ENCODE data around the gene MCRIP2.

Gene MCRIP2

DNA sequence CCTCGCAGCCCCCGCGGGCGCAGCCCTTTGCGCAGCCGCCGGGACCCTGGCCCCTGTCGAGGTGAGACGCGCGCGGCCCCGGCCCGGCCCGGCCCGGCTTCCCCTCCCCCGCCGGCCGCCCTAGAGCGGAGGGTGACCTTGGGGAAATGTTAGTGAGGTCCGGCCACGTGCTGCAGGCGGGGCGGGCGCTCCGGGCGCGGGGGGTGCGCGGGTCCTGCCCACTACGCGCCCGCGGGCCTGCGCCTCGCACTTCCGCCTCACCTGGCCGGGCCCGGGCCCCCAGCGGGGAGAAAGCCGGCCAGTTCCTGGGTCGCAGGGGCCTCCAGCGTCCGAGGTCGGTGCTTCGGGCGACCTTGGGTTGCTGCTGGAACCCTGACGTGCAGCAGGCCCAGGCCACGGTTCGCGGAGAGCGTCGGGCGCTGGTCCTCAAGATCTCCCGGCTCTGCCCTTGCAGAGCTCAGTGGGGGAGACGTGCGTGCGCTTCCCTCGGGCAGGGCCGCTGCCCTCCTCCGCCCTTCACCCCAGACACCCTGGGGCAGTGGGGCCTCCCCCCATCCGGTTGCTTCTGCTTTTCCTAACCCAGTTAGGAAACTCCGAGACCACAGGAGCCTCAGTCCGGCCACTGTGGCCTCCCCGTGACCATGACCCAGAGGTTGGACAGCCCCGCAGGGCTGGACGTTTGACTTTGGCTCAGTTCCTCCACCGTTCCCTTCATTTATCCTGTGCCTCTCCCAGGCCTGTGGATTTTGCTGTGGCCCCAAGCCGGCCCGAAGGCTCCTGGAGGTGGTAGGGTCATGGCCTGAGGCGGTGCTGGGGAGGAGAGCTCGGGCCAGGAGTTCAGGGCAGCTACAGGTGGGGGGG lies 791 bp downstream of the MCRIP2 start:
- H3K27ac ChIP-seq (ENCODE audit: low read depth, low read length, poor library complexity, severe bottlenecking) = peak overlapping the region; percentile 40
- no peaks in the 10 kb centered on the region for H3K79me2 ChIP-seq (ENCODE audit: insufficient read depth, low read length)
- no peaks in the 10 kb centered on the region for H3K9me3 ChIP-seq (ENCODE audit: low read length)
- no peak overlapping the region for H2AFZ ChIP-seq (ENCODE audit: low read length)
- peak overlapping the region; percentile 82 for H3K4me2 ChIP-seq (ENCODE audit: low read length)
- H3K4me3 ChIP-seq (ENCODE audit: low read depth, low read length, poor library complexity, severe bottlenecking) = peak overlapping the region; percentile 80
- H3K9ac ChIP-seq (ENCODE audit: low read length) = peak overlapping the region; percentile 80
- no peaks in the 10 kb centered on the region for H3K9me2 ChIP-seq (ENCODE audit: low read depth, low read length)
- no peaks in the 10 kb centered on the region for H3K27me3 ChIP-seq (ENCODE audit: insufficient read depth, low read length)
- H4K20me1 ChIP-seq (ENCODE audit: insufficient read depth, low read length) = no peaks in the 10 kb centered on the region
- H3K36me3 ChIP-seq (ENCODE audit: insufficient read depth, low read length) = peaks cover 10% of the 10 kb centered on the region; the same call in 1 of the 2 replicates
- peaks cover 50% of the 10 kb centered on the region for H3K4me1 ChIP-seq (ENCODE audit: insufficient read depth, low read length, severe bottlenecking)
- TF ChIP-seq, protein P1, sequence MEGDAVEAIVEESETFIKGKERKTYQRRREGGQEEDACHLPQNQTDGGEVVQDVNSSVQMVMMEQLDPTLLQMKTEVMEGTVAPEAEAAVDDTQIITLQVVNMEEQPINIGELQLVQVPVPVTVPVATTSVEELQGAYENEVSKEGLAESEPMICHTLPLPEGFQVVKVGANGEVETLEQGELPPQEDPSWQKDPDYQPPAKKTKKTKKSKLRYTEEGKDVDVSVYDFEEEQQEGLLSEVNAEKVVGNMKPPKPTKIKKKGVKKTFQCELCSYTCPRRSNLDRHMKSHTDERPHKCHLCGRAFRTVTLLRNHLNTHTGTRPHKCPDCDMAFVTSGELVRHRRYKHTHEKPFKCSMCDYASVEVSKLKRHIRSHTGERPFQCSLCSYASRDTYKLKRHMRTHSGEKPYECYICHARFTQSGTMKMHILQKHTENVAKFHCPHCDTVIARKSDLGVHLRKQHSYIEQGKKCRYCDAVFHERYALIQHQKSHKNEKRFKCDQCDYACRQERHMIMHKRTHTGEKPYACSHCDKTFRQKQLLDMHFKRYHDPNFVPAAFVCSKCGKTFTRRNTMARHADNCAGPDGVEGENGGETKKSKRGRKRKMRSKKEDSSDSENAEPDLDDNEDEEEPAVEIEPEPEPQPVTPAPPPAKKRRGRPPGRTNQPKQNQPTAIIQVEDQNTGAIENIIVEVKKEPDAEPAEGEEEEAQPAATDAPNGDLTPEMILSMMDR (IDR thresholded peaks at IDR 0.05; ENCODE audit: low read length) = no peak
- TF ChIP-seq EZH2 (IDR thresholded peaks at IDR 0.05; ENCODE audit: borderline replicate concordance, low read length) = no peak
- no peaks in the 10 kb centered on the region for H3F3A ChIP-seq (ENCODE audit: insufficient read depth, low read length)

DNA sequence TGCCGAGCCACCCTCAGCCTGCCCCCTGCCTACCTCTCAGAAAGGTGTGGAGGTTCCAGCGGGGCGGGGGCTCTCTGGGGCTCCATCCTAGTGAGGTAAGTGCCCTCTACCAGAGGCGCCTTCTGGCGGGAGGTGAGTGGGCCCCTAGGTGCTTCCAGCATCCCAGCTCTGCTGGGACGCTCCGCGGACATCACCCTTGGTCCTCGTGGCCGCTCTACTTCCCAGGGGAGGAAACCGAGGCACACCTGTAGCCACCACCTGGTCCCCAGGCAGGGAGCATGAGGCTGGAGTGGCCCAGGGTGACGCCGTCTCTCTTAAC lies 1.4 kb downstream of the MCRIP2 start:
- no peaks in the 10 kb centered on the region for H3F3A ChIP-seq (ENCODE audit: insufficient read depth, low read length)
- peaks cover 12% of the 10 kb centered on the region; the same call in 1 of the 2 replicates for H3K36me3 ChIP-seq (ENCODE audit: insufficient read depth, low read length)
- H4K20me1 ChIP-seq (ENCODE audit: insufficient read depth, low read length) = no peaks in the 10 kb centered on the region
- H3K79me2 ChIP-seq (ENCODE audit: insufficient read depth, low read length) = no peaks in the 10 kb centered on the region
- H3K9me3 ChIP-seq (ENCODE audit: low read length) = no peaks in the 10 kb centered on the region
- H3K4me2 ChIP-seq (ENCODE audit: low read length) = peak overlapping the region; percentile 82
- H3K27ac ChIP-seq (ENCODE audit: low read depth, low read length, poor library complexity, severe bottlenecking) = peak overlapping the region; percentile 40
- H3K9me2 ChIP-seq (ENCODE audit: low read depth, low read length) = no peaks in the 10 kb centered on the region
- peak overlapping the region; percentile 80 for H3K9ac ChIP-seq (ENCODE audit: low read length)
- TF ChIP-seq, protein P1 (IDR thresholded peaks at IDR 0.05; ENCODE audit: low read length) = no peak
- TF ChIP-seq EZH2 (IDR thresholded peaks at IDR 0.05; ENCODE audit: borderline replicate concordance, low read length) = no peak
- no peaks in the 10 kb centered on the region for H3K27me3 ChIP-seq (ENCODE audit: insufficient read depth, low read length)
- peaks cover 52% of the 10 kb centered on the region for H3K4me1 ChIP-seq (ENCODE audit: insufficient read depth, low read length, severe bottlenecking)
- peak overlapping the region; percentile 80 for H3K4me3 ChIP-seq (ENCODE audit: low read depth, low read length, poor library complexity, severe bottlenecking)
- H2AFZ ChIP-seq (ENCODE audit: low read length) = no peak overlapping the region

DNA sequence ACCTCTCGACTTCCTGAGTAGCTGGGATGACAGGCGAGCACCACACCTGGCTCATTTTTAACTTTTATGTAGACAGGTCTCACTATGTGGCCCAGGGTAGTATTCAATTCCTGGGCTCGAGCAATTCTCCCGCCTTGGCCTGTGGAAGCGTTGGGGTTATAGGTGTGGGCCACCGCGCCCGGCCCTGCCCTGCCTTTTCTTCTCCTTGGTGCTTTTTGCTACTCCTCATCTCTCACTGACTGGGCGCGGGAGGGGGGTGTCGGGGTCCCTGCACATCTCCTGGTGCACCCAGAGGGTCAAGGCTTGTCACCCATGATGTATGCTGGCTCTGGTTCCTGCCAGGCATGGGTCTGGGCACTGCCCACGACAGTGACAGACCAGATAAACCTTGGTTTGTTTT lies 2.9 kb downstream of the MCRIP2 start:
- Histone ChIP-seq H3K4me1 (ENCODE audit: insufficient read depth, low read length, severe bottlenecking) (peaks cover 50% of the 10 kb centered on the region), H3K27me3 (ENCODE audit: insufficient read depth, low read length) (no peaks in the 10 kb centered on the region), H3K36me3 (ENCODE audit: insufficient read depth, low read length) (peaks cover 12% of the 10 kb centered on the region; the same call in 1 of the 2 replicates), H4K20me1 (ENCODE audit: insufficient read depth, low read length) (no peaks in the 10 kb centered on the region), H3K79me2 (ENCODE audit: insufficient read depth, low read length) (no peaks in the 10 kb centered on the region), H3K4me3 (ENCODE audit: low read depth, low read length, poor library complexity, severe bottlenecking) (no peak overlapping the region), H3K9ac (ENCODE audit: low read length) (no peak overlapping the region), H3K9me3 (ENCODE audit: low read length) (no peaks in the 10 kb centered on the region), H3K9me2 (ENCODE audit: low read depth, low read length) (no peaks in the 10 kb centered on the region), H3F3A (ENCODE audit: insufficient read depth, low read length) (no peaks in the 10 kb centered on the region), H2AFZ (ENCODE audit: low read length) (no peak overlapping the region), H3K4me2 (ENCODE audit: low read length) (no peak overlapping the region), H3K27ac (ENCODE audit: low read depth, low read length, poor library complexity, severe bottlenecking) (no peak overlapping the region)
- TF ChIP-seq EZH2 (IDR thresholded peaks at IDR 0.05; ENCODE audit: borderline replicate concordance, low read length) = no peak
- TF ChIP-seq, protein P1 (IDR thresholded peaks at IDR 0.05; ENCODE audit: low read length) = no peak
